ENCODE data around the gene SLC7A6OS.
"Not testable (repeated sequence)": the region's sequence is repeated elsewhere in the genome, so short reads cannot be mapped to it uniquely, and the experiment has no call there.

The SLC7A6OS gene

DNA sequence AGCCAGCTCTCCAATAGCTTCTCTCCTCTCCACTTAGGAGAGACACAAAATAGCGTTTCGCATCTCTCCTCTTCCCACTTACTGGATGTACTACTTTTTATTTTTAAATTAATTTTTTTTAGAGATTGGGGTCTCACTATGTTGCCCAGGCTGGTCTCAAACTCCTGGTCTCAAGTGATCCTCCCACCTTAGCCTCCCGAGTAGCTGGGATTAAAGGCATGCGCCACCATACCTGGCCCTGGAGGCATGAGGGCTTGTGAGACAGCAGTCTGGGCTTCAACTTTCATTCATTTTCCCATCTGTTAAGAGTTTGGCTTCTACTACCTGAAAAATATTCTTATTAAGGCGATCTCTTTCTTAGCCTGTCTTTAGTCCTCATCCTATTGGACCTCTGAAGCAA lies 18.3 kb downstream of the SLC7A6OS start:
- TF ChIP-seq, protein P1, sequence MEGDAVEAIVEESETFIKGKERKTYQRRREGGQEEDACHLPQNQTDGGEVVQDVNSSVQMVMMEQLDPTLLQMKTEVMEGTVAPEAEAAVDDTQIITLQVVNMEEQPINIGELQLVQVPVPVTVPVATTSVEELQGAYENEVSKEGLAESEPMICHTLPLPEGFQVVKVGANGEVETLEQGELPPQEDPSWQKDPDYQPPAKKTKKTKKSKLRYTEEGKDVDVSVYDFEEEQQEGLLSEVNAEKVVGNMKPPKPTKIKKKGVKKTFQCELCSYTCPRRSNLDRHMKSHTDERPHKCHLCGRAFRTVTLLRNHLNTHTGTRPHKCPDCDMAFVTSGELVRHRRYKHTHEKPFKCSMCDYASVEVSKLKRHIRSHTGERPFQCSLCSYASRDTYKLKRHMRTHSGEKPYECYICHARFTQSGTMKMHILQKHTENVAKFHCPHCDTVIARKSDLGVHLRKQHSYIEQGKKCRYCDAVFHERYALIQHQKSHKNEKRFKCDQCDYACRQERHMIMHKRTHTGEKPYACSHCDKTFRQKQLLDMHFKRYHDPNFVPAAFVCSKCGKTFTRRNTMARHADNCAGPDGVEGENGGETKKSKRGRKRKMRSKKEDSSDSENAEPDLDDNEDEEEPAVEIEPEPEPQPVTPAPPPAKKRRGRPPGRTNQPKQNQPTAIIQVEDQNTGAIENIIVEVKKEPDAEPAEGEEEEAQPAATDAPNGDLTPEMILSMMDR (conservative IDR thresholded peaks at IDR 0.05; ENCODE audit: low read depth, low read length) = no peak
- no peak overlapping the region for H3K4me3 ChIP-seq (ENCODE audit: low read length)
- DNase-seq (ENCODE audit: low read depth) = no peak

DNA sequence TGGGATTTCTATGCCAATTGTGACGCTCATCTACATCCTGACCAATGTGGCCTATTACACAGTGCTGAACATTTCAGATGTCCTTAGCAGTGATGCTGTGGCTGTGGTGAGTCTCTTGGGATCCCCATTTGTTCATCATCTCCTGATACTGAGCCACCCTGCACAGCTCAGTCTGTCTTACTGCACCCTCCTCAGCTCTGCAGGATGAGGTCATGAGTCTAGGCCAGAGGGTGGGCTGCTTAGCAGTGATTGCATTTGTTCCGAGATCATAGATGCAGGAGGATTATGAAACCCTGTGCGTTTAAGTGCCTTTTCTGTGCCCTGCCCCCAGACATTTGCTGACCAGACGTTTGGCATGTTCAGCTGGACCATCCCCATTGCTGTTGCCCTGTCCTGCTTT lies 19.5 kb downstream of the SLC7A6OS start:
- TF ChIP-seq, protein P1 (conservative IDR thresholded peaks at IDR 0.05; ENCODE audit: low read depth, low read length) = no peak
- no peak for DNase-seq (ENCODE audit: low read depth)
- no peak overlapping the region for H3K4me3 ChIP-seq (ENCODE audit: low read length)

DNA sequence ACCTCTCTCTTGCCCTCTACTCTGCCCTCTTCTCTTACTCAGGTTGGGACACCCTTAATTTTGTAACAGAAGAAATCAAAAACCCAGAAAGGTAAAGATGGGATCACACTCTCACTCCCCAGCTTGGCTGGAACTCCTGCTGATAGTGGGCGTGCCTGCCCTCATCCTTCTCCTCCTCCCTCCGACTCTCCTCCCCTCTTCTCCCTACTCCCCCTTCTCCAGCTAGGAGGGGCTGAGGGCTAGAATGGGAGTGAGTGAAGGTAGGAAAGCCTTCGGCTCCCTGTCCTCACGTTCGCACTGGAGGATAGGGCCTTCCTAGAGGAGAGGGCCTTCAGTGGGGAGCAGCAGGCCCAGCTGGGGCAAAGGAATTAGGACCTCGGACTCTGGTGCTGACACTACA lies 20.3 kb downstream of the SLC7A6OS start:
- TF ChIP-seq, protein P1 (conservative IDR thresholded peaks at IDR 0.05; ENCODE audit: low read depth, low read length) = no peak
- no peak overlapping the region for H3K4me3 ChIP-seq (ENCODE audit: low read length)
- DNase-seq (ENCODE audit: low read depth) = no peak

DNA sequence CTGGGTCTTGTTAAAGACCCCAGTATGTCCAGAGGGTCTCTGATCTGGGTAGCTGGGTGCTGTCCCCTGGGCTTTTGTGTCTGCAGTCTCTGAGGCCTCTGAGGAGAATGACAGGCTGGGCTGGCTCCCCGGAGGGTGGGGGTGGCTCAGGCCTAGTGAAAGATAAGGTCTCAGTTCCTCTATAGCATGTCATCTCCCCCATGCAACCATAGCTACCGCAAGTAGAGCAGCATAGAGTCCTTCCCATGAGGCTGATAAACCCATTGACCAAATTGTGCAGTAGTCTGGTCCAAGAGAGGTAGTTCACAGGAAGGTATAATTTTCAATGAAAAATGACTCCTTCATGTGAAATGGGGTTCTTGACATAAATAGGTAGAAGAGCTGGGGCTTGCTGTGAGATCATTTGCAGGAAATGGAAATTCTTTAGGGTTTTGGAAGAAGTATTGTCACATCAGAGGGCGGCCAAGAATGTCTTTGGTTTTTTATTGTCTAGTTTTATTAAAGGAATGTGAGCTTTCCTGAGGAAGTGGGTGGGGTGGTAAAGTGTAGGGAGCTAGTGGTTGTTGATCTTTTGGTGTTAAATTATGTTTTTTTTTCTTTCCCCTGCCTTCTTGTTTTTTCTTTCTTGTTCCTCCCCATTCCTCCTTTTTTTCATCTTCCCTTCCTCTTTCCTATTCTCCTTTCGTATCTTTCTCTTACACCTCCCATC lies 21.0 kb downstream of the SLC7A6OS start:
- DNase-seq (ENCODE audit: low read depth) = no peak
- TF ChIP-seq, protein P1 (conservative IDR thresholded peaks at IDR 0.05; ENCODE audit: low read depth, low read length) = no peak
- no peak overlapping the region for H3K4me3 ChIP-seq (ENCODE audit: low read length)

DNA sequence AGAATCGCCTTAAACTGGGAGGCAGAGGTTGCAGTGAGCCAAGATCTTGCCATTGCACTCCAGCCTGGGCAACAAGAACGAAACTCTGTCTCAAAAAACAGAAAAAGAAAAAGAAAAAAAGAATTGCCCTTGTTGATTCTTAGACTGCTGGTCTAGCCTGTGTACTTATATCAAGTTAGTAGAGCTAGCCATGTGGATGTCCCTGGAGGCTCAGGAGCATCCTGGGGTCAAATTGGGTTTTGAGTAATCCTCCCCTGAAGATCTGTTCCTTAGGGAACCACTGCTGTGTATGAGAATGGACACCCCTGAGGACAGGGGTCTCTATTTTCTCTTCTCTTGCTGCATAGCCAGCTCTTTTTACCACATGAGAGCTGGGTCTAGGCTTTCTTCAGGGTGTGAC lies 21.5 kb downstream of the SLC7A6OS start:
- DNase-seq (ENCODE audit: low read depth) = no peak
- H3K4me3 ChIP-seq (ENCODE audit: low read length) = no peak overlapping the region
- TF ChIP-seq, protein P1 (conservative IDR thresholded peaks at IDR 0.05; ENCODE audit: low read depth, low read length) = no peak

DNA sequence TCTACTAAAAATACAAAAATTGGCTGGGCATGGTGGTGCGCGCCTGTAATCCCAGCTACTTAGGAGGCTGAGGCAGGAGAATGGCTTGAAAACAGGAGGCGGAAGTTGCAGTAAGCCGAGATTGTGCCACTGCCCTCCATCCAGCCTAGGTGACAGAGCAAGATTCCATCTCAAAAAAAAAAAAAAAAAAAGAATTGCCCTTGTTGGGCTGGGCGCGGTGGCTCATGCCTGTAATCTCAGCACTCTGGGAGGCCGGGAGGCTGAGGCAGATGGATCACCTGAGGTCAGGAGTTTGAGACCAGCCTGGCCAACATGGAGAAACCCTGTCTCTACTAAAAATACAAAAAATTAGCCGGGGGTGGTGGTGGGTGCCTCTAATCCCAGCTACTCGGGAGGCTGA lies 21.9 kb downstream of the SLC7A6OS start:
- not testable (repeated sequence) for DNase-seq (ENCODE audit: low read depth); H3K4me3 ChIP-seq (ENCODE audit: low read length)

DNA sequence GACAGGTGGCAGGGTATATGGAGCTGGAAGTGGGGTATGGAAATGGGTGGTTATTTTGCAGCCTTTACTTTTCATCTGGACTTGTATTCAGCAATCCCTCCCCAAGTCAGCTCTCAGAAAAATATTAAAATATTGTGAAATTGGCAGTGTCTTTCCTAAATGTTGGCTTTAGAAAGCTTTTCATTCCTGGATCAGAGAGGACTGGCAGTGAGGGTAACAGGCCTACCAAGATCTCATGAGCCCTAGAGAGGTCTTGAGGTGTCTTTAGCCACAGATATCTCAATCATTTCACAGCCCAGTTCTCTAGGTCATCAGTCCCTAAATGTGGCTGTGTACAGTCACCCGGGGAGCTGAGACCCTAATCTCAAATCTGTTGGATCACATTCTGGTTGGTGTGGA lies 22.5 kb downstream of the SLC7A6OS start:
- no peak for DNase-seq (ENCODE audit: low read depth)
- H3K4me3 ChIP-seq (ENCODE audit: low read length) = no peak overlapping the region
- TF ChIP-seq, protein P1 (conservative IDR thresholded peaks at IDR 0.05; ENCODE audit: low read depth, low read length) = no peak

Data from retinal pigment epithelial cell (primary cell).